H1 (cell line): ENCODE results near the gene CTIF. TPM values are rescaled to one million over a fixed set of nuclear protein-coding genes. Genes with fewer than 3 reads are reported as not detected.

ENCODE experiments used
- CTCF ChIA-PET: fragments of 300-600 bp; sonication (Branson Sonifier 250); formaldehyde crosslinking; loops from one replicate; lab custom pipeline; 2021; ENCODE audit not compliant: partially characterized antibody; lab: Charles Lee
- POLR2A ChIA-PET: fragments of 300-600 bp; sonication (Branson Sonifier 250); formaldehyde crosslinking; loops from one replicate; lab custom pipeline; 2021; ENCODE audit warnings: inconsistent platforms; ENCODE audit not compliant: partially characterized antibody; lab: Charles Lee
- DNase-seq, 2 experiments: peaks; one replicate each; pipeline versions ENCODE4 v3.0.0 to v3.0.0-alpha.2; 2010 to 2022; ENCODE audit warnings: low spot score in 2 of 2, low read depth in 1 of 2, mixed read lengths in 1 of 2
- FAIRE-seq: peaks from 2 replicates; lab custom pipeline; 2011; peaks lifted over from hg19 to GRCh38; lab: Jason Lieb, UNC
- H2AFZ ChIP-seq: 2 replicates; pipeline ENCODE4 v1.8.1; 2012; ENCODE audit warnings: low read length, inconsistent platforms
- H2AK5ac ChIP-seq: 2 replicates; pipeline ENCODE4 v1.6.1; 2013; ENCODE audit warnings: low read depth, low read length
- H2BK120ac ChIP-seq: replicated peaks from 2 replicates; pipeline ENCODE3; 2013; ENCODE audit warnings: low read depth, low read length, inconsistent platforms
- H2BK12ac ChIP-seq: 2 replicates; pipeline ENCODE4 v1.6.1; 2013; ENCODE audit warnings: low read depth, low read length
- H2BK15ac ChIP-seq: 2 replicates; pipeline ENCODE4 v1.6.1; 2013; ENCODE audit warnings: low read length
- H2BK20ac ChIP-seq: 2 replicates; pipeline ENCODE4 v1.6.1; 2013; ENCODE audit warnings: low read length
- H2BK5ac ChIP-seq: 2 replicates; pipeline ENCODE4 v1.6.1; 2013; ENCODE audit warnings: low read depth, low read length
- H3K14ac ChIP-seq: 2 replicates; pipeline ENCODE4 v1.6.1; 2013; ENCODE audit warnings: inconsistent platforms; ENCODE audit not compliant: insufficient read length
- H3K18ac ChIP-seq: 2 replicates; pipeline ENCODE4 v1.6.1; 2013; ENCODE audit warnings: low read length; ENCODE audit errors: extremely low read depth
- H3K23ac ChIP-seq: 2 replicates; pipeline ENCODE4 v1.6.1; 2013; ENCODE audit warnings: inconsistent platforms; ENCODE audit not compliant: insufficient read length
- H3K23me2 ChIP-seq: 2 replicates; pipeline ENCODE4 v1.6.1; 2013; ENCODE audit warnings: low read depth, low read length
- H3K27ac ChIP-seq: 2 replicates; pipeline ENCODE4 v1.6.1; 2011; ENCODE audit warnings: low read depth, low read length, inconsistent platforms
- H3K27me3 ChIP-seq, 4 experiments: replicated peaks in 1 of 4; 1 replicate in 1 of 4; 2 replicates in 3 of 4; pipeline versions ENCODE4 v1.6.1 to v1.8.1; 2011 to 2013; ENCODE audit warnings: low read length in 3 of 4, mild to moderate bottlenecking in 3 of 4, inconsistent platforms in 2 of 4, mixed read lengths in 2 of 4, moderate library complexity in 1 of 4; ENCODE audit not compliant: control insufficient read depth in 3 of 4, insufficient read depth in 3 of 4; ENCODE audit errors: extremely low read depth in 1 of 4
- H3K36me3 ChIP-seq, 4 experiments: 2 replicates each; pipeline versions ENCODE4 v1.6.1 to v1.8.1; 2011 to 2013; ENCODE audit warnings: mild to moderate bottlenecking in 4 of 4, low read length in 3 of 4, moderate library complexity in 2 of 4, control low read depth in 1 of 4, inconsistent platforms in 1 of 4; ENCODE audit not compliant: insufficient read depth in 4 of 4, control insufficient read depth in 2 of 4
- H3K4ac ChIP-seq: replicated peaks from 2 replicates; pipeline ENCODE3; 2013; ENCODE audit warnings: low read length, low read depth, mixed read lengths, inconsistent platforms; ENCODE audit not compliant: insufficient read length
- H3K4me1 ChIP-seq, 4 experiments: replicated peaks in 1 of 4; 1 replicate in 1 of 4; 2 replicates in 3 of 4; pipeline versions ENCODE4 v1.6.1 to v1.8.1; 2011 to 2013; ENCODE audit warnings: low read length in 3 of 4, inconsistent platforms in 2 of 4, mixed read lengths in 1 of 4; ENCODE audit not compliant: insufficient read depth in 4 of 4, control insufficient read depth in 3 of 4
- H3K4me2 ChIP-seq, 2 experiments: 2 replicates each; pipeline versions ENCODE4 v1.6.1 to v1.8.1; 2011 to 2013; ENCODE audit warnings: low read depth in 2 of 2, low read length in 2 of 2, control low read depth in 1 of 2, inconsistent platforms in 1 of 2, mild to moderate bottlenecking in 1 of 2; ENCODE audit not compliant: insufficient read depth in 1 of 2
- H3K4me3 ChIP-seq, 4 experiments: fragments of 200-600, 300-600 bp in 1 of 4; sonication (generic), shearing (Covaris generic), sonication (Bioruptor Twin) in 1 of 4; 2 replicates each; pipeline versions ENCODE4 v1.5.1 to v1.8.1; 2011 to 2016; ENCODE audit warnings: low read length in 4 of 4, low read depth in 3 of 4, control low read depth in 2 of 4, inconsistent platforms in 2 of 4, mild to moderate bottlenecking in 2 of 4, mixed read lengths in 1 of 4, moderate library complexity in 1 of 4; ENCODE audit not compliant: insufficient read depth in 2 of 4; ENCODE audit errors: extremely low read depth in 1 of 4
- H3K56ac ChIP-seq: replicated peaks from 2 replicates; pipeline ENCODE3; 2013; ENCODE audit warnings: low read depth, mild to moderate bottlenecking, mixed read lengths, low read length, inconsistent platforms; ENCODE audit not compliant: insufficient read length
- H3K79me1 ChIP-seq: 2 replicates; pipeline ENCODE4 v1.6.1; 2013; ENCODE audit warnings: low read depth, low read length, control low read depth
- H3K79me2 ChIP-seq, 2 experiments: 2 replicates each; pipeline versions ENCODE4 v1.6.1 to v1.8.1; 2012 to 2013; ENCODE audit warnings: low read length in 2 of 2, mild to moderate bottlenecking in 2 of 2, inconsistent platforms in 1 of 2; ENCODE audit not compliant: insufficient read depth in 2 of 2, control insufficient read depth in 1 of 2
- H3K9ac ChIP-seq, 4 experiments: replicated peaks in 1 of 4; 1 replicate in 1 of 4; 2 replicates in 3 of 4; pipeline versions ENCODE4 v1.6.1 to v1.8.1; 2011 to 2013; ENCODE audit warnings: low read depth in 3 of 4, low read length in 3 of 4, control low read depth in 2 of 4, mild to moderate bottlenecking in 2 of 4, moderate library complexity in 2 of 4, inconsistent platforms in 1 of 4; ENCODE audit errors: extremely low read depth in 1 of 4
- H3K9me3 ChIP-seq, 2 experiments: 2 replicates each; pipeline versions ENCODE4 v1.6.1 to v1.8.1; 2012 to 2013; ENCODE audit warnings: mild to moderate bottlenecking in 2 of 2, moderate library complexity in 2 of 2, control low read depth in 1 of 2, inconsistent platforms in 1 of 2, low read depth in 1 of 2, low read length in 1 of 2, mixed read lengths in 1 of 2; ENCODE audit not compliant: insufficient read depth in 2 of 2
- H4K20me1 ChIP-seq, 2 experiments: replicated peaks in 1 of 2; 2 replicates each; pipeline versions ENCODE3 to v1.8.1; 2011 to 2013; ENCODE audit warnings: inconsistent platforms in 2 of 2, low read length in 2 of 2, mild to moderate bottlenecking in 1 of 2; ENCODE audit not compliant: insufficient read depth in 2 of 2, control insufficient read depth in 1 of 2
- H4K5ac ChIP-seq: 2 replicates; pipeline ENCODE4 v1.6.1; 2013; ENCODE audit warnings: low read length, low read depth, mixed read lengths, inconsistent platforms; ENCODE audit not compliant: insufficient read length
- H4K8ac ChIP-seq: 2 replicates; pipeline ENCODE4 v1.8.0; 2013; ENCODE audit warnings: mild to moderate bottlenecking, moderate library complexity, low read length, inconsistent platforms; ENCODE audit not compliant: insufficient read depth; ENCODE audit errors: extremely low read depth
- H4K91ac ChIP-seq: replicated peaks from 2 replicates; pipeline ENCODE3; 2013; ENCODE audit warnings: low read length, mixed read lengths, inconsistent platforms; ENCODE audit not compliant: insufficient read length
- CEBPB ChIP-seq: IDR thresholded peaks from 2 replicates; pipeline ENCODE4 v1.6.1; 2012; ENCODE audit warnings: low read depth, low read length
- CHD1 ChIP-seq: IDR thresholded peaks from 2 replicates; pipeline ENCODE4 v1.6.1; 2012; ENCODE audit warnings: low read depth, low read length, improper control_type of control experiment
- KDM1A ChIP-seq: fragments of 200-600, 300-600 bp; sonication (generic); IDR thresholded peaks from 2 replicates; pipeline ENCODE4 v1.7.1; 2016; ENCODE audit warnings: mild to moderate bottlenecking, low read length, borderline replicate concordance
- NANOG ChIP-seq: IDR thresholded peaks from 2 replicates; pipeline ENCODE4 v1.6.1; 2011; ENCODE audit warnings: low read length, low read depth, mild to moderate bottlenecking, inconsistent platforms; ENCODE audit not compliant: insufficient read depth, poor library complexity, severe bottlenecking
- RNF2 ChIP-seq: fragments of 200-900, 300-1000 bp; sonication (generic); IDR thresholded peaks from 2 replicates; pipeline ENCODE4 v1.7.1; 2016; ENCODE audit warnings: borderline replicate concordance, low read depth, mild to moderate bottlenecking, antibody characterized with exemption, low read length; ENCODE audit not compliant: poor library complexity, severe bottlenecking; ENCODE audit errors: missing control alignments
- SAP30 ChIP-seq: fragments of 300-600 bp; sonication (generic); IDR thresholded peaks from 2 replicates; pipeline ENCODE4 v1.7.1; 2012; ENCODE audit warnings: low read length, moderate library complexity, mild to moderate bottlenecking, inconsistent platforms; ENCODE audit not compliant: insufficient read depth, insufficient replicate concordance
- TAF7 ChIP-seq: optimal IDR thresholded peaks from 2 replicates; pipeline ENCODE3; 2011; ENCODE audit warnings: low read depth, mild to moderate bottlenecking, inconsistent platforms, low read length, moderate library complexity, borderline replicate concordance
- WGBS, 2 experiments: shearing (Covaris generic) in 1 of 2; methylation state at CpG; one replicate each; pipeline versions ENCODE4 v1.1.6 to v1.1.7; 2013 to 2015; ENCODE audit warnings: low lambda C conversion rate in 2 of 2, mixed read lengths in 2 of 2, inconsistent platforms in 1 of 2, low coverage in 1 of 2, missing lambda C conversion rate in 1 of 2; ENCODE audit not compliant: insufficient replicate concordance in 2 of 2, insufficient coverage in 1 of 2, insufficient read length in 1 of 2; ENCODE audit errors: extremely low coverage in 1 of 2, missing lambda C conversion rate in 1 of 2; 5-methylcytosine and 5-hydroxymethylcytosine counted together
- polyA plus RNA-seq, 7 experiments: library from polyadenylated mRNA; depleted of rRNA in 3 of 7; stranded (reverse) in 5 of 7; unstranded in 2 of 7; fragments of >200 nt in 5 of 7; fragments of 200-250 nt in 2 of 7; gene quantifications; 1 replicate in 5 of 7; 2 replicates in 1 of 7; 4 replicates in 1 of 7; pipeline versions ENCODE4 v1.2.1 to v1.2.3, GENCODE V29; 2011 to 2013; ENCODE audit warnings: missing spikeins in 2 of 7, mixed read lengths in 2 of 7
- total RNA-seq: library from RNA; stranded (reverse); fragmentation: NEBNext Ultra II Directional; extraction: Animal tissue kit (Norgen Biotek cat#: 25700); gene quantifications from 2 replicates; pipeline ENCODE4 v1.2.1, GENCODE V29; 2021
- TF ChIP-seq, protein P1 (sequence below): IDR thresholded peaks from 2 replicates; pipeline ENCODE4 v1.6.1; 2011; ENCODE audit warnings: low read depth, mild to moderate bottlenecking, low read length; ENCODE audit not compliant: insufficient read depth
- TF ChIP-seq, protein P2 (sequence below): IDR thresholded peaks from 2 replicates; pipeline ENCODE4 v1.6.1; 2011; ENCODE audit warnings: low read length, improper control_type of control experiment

CTIF gene
- total and polyA plus RNA-seq, 2 of the 8 experiments (the other 6 are each of a cell fraction or from before 2014, with no cell fraction given) = 9.0 to 17.8 TPM

DNA sequence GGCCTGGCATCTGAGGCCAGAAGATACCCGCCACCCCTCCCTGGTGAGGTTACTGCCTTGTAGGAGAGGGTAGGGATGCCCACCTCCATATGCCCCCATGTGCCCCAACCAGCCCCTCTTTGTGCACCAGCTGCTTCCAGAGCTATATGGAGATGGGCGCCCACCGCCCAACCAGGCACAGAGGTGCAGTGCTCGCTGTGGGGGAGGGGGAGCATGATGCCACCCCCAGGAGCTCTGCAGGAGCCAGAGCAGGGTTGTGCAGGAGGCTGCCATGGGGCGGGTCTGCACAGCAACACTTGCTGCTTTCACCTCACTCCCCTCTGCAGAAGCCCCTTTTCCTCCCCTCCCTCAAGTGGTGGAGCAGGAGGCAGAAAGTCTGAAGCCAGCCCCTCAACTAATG, 237.3 kb downstream of the CTIF start:
- Histone ChIP-seq H2BK5ac (no peak overlapping the region), H2BK20ac (no peak overlapping the region), H3K14ac (no peak overlapping the region), H4K91ac (no peak overlapping the region), H2BK12ac (no peak overlapping the region), H3K18ac (no peak overlapping the region), H3K36me3 (no peaks in the 10 kb centered on the region; a peak in 2 of 8 replicates), H4K5ac (no peak overlapping the region), H4K8ac (no peak overlapping the region), H2BK120ac (no peak overlapping the region), H3K79me1 (no peaks in the 10 kb centered on the region), H3K4me1 (peaks cover 0 to 5% (median 2%) of the 10 kb centered on the region in 4 experiments; a peak in 4 of 7 replicates), H3K9me3 (no peaks in the 10 kb centered on the region), H3K27me3 (no peaks in the 10 kb centered on the region), H3K23ac (no peak overlapping the region), H4K20me1 (no peaks in the 10 kb centered on the region), H2BK15ac (no peak overlapping the region), H3K4me3 (no peak overlapping the region), H3K4me2 (no peak overlapping the region), H2AFZ (no peak overlapping the region), H2AK5ac (no peak overlapping the region), H3K79me2 (no peaks in the 10 kb centered on the region), H3K23me2 (peaks cover 1% of the 10 kb centered on the region; the same call in 1 of the 2 replicates), H3K27ac (no peak overlapping the region; the same call in 1 of the 2 replicates), H3K4ac (no peak overlapping the region), H3K9ac (no peak overlapping the region), H3K56ac (no peak overlapping the region)
- 77% methylated on average over 5 of the region's 5 CpGs; no CpG with 5 or more reads in 1 of the 2 experiments for WGBS, 2 experiments
- ChIA-PET CTCF (interaction anchor here (0.5 to 5.3 kb wide), 28 partner anchors 11 to 402 kb away, joined by 3 to 28 read pairs (median 4); no protein-coding TSS in a partner anchor), POLR2A (interaction anchor here (0.6 kb wide), 1 partner anchor 991 kb away, joined by 4 read pairs; no protein-coding TSS in a partner anchor)
- FAIRE-seq (no peak), DNase-seq (no peak)
- TF ChIP-seq NANOG (no peak), CEBPB (no peak), RNF2 (no peak), KDM1A (no peak), TAF7 (no peak), SAP30 (no peak), CHD1 (no peak)
- TF ChIP-seq, protein P1, sequence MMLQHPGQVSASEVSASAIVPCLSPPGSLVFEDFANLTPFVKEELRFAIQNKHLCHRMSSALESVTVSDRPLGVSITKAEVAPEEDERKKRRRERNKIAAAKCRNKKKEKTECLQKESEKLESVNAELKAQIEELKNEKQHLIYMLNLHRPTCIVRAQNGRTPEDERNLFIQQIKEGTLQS = no peak
- TF ChIP-seq, protein P2, sequence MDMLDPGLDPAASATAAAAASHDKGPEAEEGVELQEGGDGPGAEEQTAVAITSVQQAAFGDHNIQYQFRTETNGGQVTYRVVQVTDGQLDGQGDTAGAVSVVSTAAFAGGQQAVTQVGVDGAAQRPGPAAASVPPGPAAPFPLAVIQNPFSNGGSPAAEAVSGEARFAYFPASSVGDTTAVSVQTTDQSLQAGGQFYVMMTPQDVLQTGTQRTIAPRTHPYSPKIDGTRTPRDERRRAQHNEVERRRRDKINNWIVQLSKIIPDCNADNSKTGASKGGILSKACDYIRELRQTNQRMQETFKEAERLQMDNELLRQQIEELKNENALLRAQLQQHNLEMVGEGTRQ = no peak
